Tibial nerve (tissue), 4 donors: Measurements from ENCODE around the gene ATP2C1. TPM values are rescaled to one million over a fixed set of nuclear protein-coding genes. Genes with fewer than 3 reads are reported as not detected.

Source experiments
- DNase-seq, 2 donors: peaks; one replicate each; pipeline ENCODE4 v3.0.0-alpha.2; 2019; ENCODE audit warnings: low spot score in 2 of 2
- H3K27ac ChIP-seq, 4 donors: fragments of 200-600 bp; sonication (generic) in 3 of 4; one replicate each; pipeline ENCODE4 v1.5.1; 2017 to 2019; ENCODE audit warnings: mild to moderate bottlenecking in 1 of 4
- H3K27me3 ChIP-seq, 2 donors: fragments of 200-600 bp; sonication (generic) in 1 of 2; one replicate each; pipeline versions ENCODE4 v1.5.1 to v1.6.0; 2017 to 2019
- H3K36me3 ChIP-seq, 3 donors: fragments of 200-600 bp; sonication (generic); one replicate each; pipeline ENCODE4 v1.5.1; 2018 to 2019
- H3K4me1 ChIP-seq, 4 donors: fragments of 200-600 bp; sonication (generic) in 3 of 4; one replicate each; pipeline ENCODE4 v1.5.1; 2017 to 2019
- H3K4me3 ChIP-seq, 4 donors: fragments of 200-600 bp; sonication (generic) in 3 of 4; one replicate each; pipeline ENCODE4 v1.5.1; 2017 to 2019; ENCODE audit warnings: mild to moderate bottlenecking in 1 of 4, moderate library complexity in 1 of 4
- H3K9me3 ChIP-seq, 4 donors: fragments of 200-600 bp; sonication (generic) in 3 of 4; one replicate each; pipeline ENCODE4 v1.5.1; 2017 to 2019
- CTCF ChIP-seq, 5 experiments: fragments of 200-600 bp in 3 of 5; fragments of 450-650 bp in 2 of 5; sonication (generic) in 3 of 5; IDR thresholded peaks; one replicate each; pipeline ENCODE4 v1.5.1; 2016 to 2019; ENCODE audit warnings: antibody characterized with exemption in 5 of 5, mild to moderate bottlenecking in 3 of 5, moderate library complexity in 2 of 5
- EP300 ChIP-seq, 2 donors: sonication (generic); formaldehyde crosslinking; IDR thresholded peaks; one replicate each; pipeline ENCODE4 v1.6.1; 2017; ENCODE audit warnings: antibody characterized with exemption in 2 of 2, mild to moderate bottlenecking in 1 of 2
- POLR2A ChIP-seq, 2 donors: fragments of 450-650 bp; IDR thresholded peaks; one replicate each; pipeline ENCODE4 v1.6.1; 2017; ENCODE audit warnings: antibody characterized with exemption in 2 of 2, mild to moderate bottlenecking in 2 of 2, moderate library complexity in 2 of 2
- WGBS, 2 donors: methylation state at CpG; one replicate each; pipeline ENCODE4 v1.1.5; 2018; 5-methylcytosine and 5-hydroxymethylcytosine counted together
- total RNA-seq, 4 donors: library from RNA; depleted of rRNA; stranded (reverse); fragments of >200 nt; gene quantifications; one replicate each; pipeline ENCODE4 v1.1.0, GENCODE V29; 2016

Gene ATP2C1
- total RNA-seq, 4 donors from 2014 or later = 46.2 to 80.4 (median 59.8) TPM

GRCh38 chr3:130935761-130936492, 42.0 kb downstream of the ATP2C1 start:
- Histone ChIP-seq H3K36me3 (peaks cover 0 to 10% (median 0%) of the 10 kb centered on the region in 3 donors), H3K9me3 (no peaks in the 10 kb centered on the region), H3K27me3 (no peaks in the 10 kb centered on the region), H3K27ac (no peak overlapping the region), H3K4me3 (no peak overlapping the region), H3K4me1 (no peaks in the 10 kb centered on the region)
- DNase-seq = no peak
- WGBS, 2 donors = 95 to 98% methylated on average over 4 of the region's 4 CpGs
- TF ChIP-seq EP300 (IDR thresholded peaks at IDR 0.05) (no peak), POLR2A (IDR thresholded peaks at IDR 0.05) (no peak), CTCF (IDR thresholded peaks at IDR 0.05) (no peak)

GRCh38 chr3:130939753-130940152, 45.9 kb downstream of the ATP2C1 start:
- DNase-seq = no peak
- no peak overlapping the region for H3K27ac ChIP-seq
- H3K36me3 ChIP-seq = peaks cover 0 to 38% (median 7%) of the 10 kb centered on the region in 3 donors
- H3K4me1 ChIP-seq = no peaks in the 10 kb centered on the region
- no peaks in the 10 kb centered on the region for H3K9me3 ChIP-seq
- no peaks in the 10 kb centered on the region for H3K27me3 ChIP-seq
- no peak for TF ChIP-seq CTCF (IDR thresholded peaks at IDR 0.05)
- no peak for TF ChIP-seq POLR2A (IDR thresholded peaks at IDR 0.05)
- TF ChIP-seq EP300 (IDR thresholded peaks at IDR 0.05) = no peak
- H3K4me3 ChIP-seq = no peak overlapping the region

DNA sequence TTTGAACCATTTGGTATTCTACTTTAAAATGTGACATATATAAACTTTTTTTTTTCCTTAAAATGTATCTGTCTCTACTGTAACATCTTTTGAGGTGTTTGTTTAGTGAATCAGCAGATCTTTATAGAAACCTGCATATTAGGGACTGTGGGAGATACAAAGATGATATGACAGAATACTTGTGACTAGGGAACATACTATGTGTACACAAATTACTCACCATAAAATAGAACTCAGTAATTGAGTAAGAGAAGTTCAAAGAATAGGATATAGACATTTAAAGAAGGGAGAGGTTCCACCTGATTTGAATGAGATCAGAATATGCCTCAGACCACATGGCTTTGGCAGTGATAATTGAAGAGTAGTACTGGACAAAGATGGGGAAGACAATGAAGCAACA, 47.9 kb downstream of the ATP2C1 start:
- peaks cover 0 to 56% (median 7%) of the 10 kb centered on the region in 3 donors for H3K36me3 ChIP-seq
- no peak overlapping the region for H3K27ac ChIP-seq
- no peak for TF ChIP-seq EP300 (IDR thresholded peaks at IDR 0.05)
- no peak for TF ChIP-seq CTCF (IDR thresholded peaks at IDR 0.05)
- TF ChIP-seq POLR2A (IDR thresholded peaks at IDR 0.05) = no peak
- DNase-seq = no peak
- no peaks in the 10 kb centered on the region for H3K4me1 ChIP-seq
- no peaks in the 10 kb centered on the region for H3K9me3 ChIP-seq
- H3K4me3 ChIP-seq = no peak overlapping the region
- no peaks in the 10 kb centered on the region for H3K27me3 ChIP-seq

DNA sequence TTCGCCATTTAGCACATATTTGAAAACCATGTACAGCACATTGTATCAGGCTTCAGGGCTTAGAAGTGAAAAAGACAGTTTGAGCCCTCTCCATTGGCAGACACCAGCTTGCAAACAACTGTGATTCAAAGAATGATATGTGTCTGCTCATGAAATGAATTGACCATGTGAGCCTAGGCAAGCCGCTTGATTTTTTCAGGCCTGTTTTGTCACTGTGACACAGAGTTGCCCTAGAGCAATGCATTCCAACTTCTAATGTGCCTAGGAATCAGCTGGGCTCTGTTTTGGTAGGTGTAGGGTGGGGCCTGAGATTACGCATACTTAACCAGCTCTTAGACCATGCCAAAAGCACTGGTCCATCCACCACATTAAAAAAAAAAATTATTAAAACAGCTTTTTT, 53.0 kb downstream of the ATP2C1 start:
- Histone ChIP-seq H3K36me3 (peaks cover 0 to 77% (median 7%) of the 10 kb centered on the region in 3 donors), H3K4me3 (no peak overlapping the region), H3K27ac (no peak overlapping the region), H3K9me3 (peaks cover 0 to 12% (median 2%) of the 10 kb centered on the region in 4 donors), H3K4me1 (no peaks in the 10 kb centered on the region), H3K27me3 (no peaks in the 10 kb centered on the region)
- no peak for TF ChIP-seq CTCF (IDR thresholded peaks at IDR 0.05)
- TF ChIP-seq POLR2A (IDR thresholded peaks at IDR 0.05) = no peak
- no peak for TF ChIP-seq EP300 (IDR thresholded peaks at IDR 0.05)
- 92 to 99% methylated on average over 3 of the region's 3 CpGs for WGBS, 2 donors
- DNase-seq = no peak

- peaks cover 0 to 76% (median 6%) of the 10 kb centered on the region in 3 donors for H3K36me3 ChIP-seq
- no peaks in the 10 kb centered on the region for H3K4me1 ChIP-seq
Measured at GRCh38 chr3:130948001-130948773, 54.3 kb downstream of the ATP2C1 start.

More at GRCh38 chr3:130948001-130948773, 54.3 kb downstream of the ATP2C1 start:
- WGBS, 2 donors = 96 to 97% methylated on average over 2 of the region's 2 CpGs
- DNase-seq = no peak
- Histone ChIP-seq H3K27ac (no peak overlapping the region), H3K27me3 (no peaks in the 10 kb centered on the region), H3K9me3 (peaks cover 0 to 12% (median 2%) of the 10 kb centered on the region in 4 donors), H3K4me3 (no peak overlapping the region)
- TF ChIP-seq EP300 (IDR thresholded peaks at IDR 0.05) = no peak
- TF ChIP-seq POLR2A (IDR thresholded peaks at IDR 0.05) = no peak
- no peak for TF ChIP-seq CTCF (IDR thresholded peaks at IDR 0.05)
